T-helper 9 cell (primary cell): Measurements from ENCODE around the gene POLR2E.
"Not testable (repeated sequence)": the region's sequence is repeated elsewhere in the genome, so short reads cannot be mapped to it uniquely, and the experiment has no call there.

Source experiments
- DNase-seq: peaks from one replicate; pipeline ENCODE4 v3.0.0-alpha.2; 2020

Gene POLR2E

GRCh38 chr19:1125601-1126467, 30.7 kb upstream of the POLR2E start:
- no peak for DNase-seq

DNA sequence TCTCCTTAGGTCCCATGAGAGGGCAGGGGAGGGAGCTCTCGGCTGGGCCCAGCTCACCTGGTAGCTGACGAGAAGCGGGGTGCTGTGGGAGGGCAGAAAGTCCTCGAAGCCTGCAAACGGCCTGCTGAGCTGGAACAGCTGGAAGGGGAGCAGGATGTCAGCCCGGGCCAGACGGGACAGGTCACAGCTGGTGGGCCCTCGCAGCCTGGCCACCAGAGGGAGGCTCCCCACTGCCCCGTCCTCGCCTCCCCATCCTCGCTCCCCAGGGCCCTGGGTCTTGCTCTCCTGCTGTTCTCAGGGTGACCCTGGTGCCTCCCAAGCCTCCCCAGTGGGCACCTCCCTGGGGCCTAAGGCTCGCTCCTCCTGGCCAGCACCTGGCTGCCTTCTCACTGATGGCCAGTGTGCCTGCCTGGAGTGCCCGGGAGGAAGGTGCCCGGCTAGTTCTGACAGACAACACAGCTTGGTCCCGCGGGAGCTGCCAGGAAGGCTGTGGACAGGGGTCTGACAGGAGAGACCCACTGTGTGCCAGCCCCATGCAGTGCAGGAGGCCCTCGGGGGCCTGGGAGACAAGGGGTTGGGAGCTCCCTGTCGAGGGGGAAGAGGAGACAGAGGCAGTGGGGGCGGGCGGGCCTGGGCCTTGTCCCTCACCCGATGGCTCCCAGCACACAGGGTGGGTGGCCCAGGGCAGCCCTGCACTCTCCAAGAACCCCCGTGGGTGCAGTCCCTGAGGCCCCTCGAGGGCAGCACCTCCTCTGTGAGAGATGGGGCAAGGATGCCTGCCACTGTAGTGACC, 28.9 kb upstream of the POLR2E start:
- no peak for DNase-seq

- DNase-seq = no peak
Observed at GRCh38 chr19:1123381-1123780, 28.2 kb upstream of the POLR2E start.

DNA sequence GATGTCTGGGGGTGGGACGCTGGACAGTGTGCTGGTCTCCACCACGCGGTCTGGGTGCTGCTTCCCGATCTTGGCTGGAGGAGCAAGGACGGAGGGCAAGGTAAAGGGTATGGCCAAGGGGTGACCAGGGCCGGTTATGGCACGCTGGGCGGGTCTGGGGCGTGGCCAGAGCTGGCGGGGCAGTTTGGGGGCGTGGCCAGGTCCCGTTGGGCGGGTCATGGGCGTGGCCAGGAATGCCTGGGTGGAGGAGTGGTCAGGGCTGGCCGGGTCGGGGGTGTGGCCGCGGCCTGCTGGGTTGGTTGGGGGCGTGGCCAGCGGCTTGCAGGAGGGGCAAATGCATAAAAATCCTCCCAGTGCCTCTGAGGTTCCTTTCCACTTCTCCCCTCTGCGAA, 27.8 kb upstream of the POLR2E start:
- no peak for DNase-seq

DNA sequence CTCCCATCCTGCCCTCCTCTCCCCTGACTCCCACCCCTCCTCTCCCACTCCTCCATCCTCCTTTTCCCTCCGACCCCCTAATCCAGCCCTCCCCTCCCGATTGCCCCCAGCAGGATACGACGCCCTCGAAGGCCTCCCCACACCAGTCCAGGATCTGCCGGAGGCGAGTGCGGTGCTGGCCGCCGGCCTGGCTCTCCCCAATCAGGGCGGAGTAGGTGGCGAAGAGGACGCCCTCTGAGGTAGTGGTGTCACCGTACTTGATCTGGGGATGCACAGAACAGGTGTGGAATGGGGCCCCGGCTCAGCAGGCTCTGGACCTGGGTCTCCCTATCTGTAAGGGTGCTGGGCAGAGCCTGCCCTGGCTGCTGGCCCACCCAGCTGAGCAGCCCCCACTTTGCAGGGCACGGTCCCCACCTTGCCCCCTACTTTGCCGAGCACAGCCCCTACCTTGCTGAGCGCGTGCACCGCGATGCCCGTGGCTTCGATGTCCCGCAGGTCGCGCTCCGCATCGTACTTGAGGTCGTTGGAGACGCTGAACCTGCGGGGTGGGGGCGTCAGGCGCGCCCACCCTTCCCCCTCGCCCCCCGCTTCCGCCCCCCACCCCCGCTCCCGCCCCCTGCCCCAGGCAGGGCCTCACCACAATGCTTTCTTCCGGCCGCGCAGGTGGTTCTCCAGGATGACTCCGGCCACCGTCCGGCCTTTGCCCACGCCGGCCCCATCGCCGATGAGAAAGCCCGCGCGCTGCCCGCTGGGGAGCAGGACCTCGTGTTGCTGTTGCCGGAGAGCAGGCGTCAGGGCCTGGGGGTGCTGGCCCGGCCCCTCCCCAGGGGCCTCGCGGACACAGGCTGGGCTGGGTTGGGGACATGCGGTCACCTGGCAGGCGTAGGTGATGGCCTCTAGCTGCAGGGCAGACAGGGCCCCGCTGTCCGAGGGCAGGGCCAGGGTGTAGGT, 27.1 kb upstream of the POLR2E start:
- no peak for DNase-seq

DNA sequence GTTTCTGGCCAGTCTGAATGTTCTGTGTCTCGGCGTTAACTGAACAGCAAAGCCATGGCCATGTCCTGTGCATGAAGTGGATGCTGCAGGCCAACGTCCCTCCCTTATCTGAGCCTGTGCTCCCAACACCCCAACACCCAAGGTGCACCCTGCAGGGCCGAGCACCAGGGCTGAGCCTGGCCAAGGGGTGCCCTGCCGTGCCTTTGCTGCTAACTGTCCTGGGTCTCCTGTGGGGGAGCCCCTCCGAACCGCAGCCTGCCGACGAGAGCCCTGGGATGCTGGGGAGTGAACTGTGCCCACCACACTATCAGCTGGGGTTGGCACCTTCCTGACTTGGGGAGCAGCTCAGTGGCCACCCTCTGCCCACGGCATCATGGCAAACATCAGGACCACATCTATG, 26.2 kb upstream of the POLR2E start:
- DNase-seq = no peak

- DNase-seq = no peak
Observed at GRCh38 chr19:1119475-1120217, 24.5 kb upstream of the POLR2E start.

GRCh38 chr19:1118999-1119398, 23.8 kb upstream of the POLR2E start:
- DNase-seq = no peak

DNA sequence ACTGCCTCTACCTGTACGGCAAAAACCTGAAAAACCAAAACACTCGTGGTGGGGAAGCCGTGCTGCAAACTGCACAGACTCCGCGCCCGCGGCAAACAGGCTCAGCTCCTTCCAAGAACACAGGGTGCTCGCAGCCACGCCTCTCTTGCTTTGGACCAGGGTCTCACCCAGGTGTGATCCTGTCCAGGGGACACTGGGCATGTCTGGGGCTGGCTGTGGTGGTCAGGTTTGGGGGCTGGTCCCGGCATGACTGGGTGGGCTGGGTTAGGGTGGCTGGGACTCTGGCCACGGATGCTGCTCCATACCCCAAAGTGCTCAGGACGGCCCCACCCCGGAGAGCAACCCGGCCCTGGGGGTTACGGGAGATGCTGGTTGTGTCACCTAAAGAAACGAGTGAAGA, 22.5 kb upstream of the POLR2E start:
- no peak for DNase-seq

DNA sequence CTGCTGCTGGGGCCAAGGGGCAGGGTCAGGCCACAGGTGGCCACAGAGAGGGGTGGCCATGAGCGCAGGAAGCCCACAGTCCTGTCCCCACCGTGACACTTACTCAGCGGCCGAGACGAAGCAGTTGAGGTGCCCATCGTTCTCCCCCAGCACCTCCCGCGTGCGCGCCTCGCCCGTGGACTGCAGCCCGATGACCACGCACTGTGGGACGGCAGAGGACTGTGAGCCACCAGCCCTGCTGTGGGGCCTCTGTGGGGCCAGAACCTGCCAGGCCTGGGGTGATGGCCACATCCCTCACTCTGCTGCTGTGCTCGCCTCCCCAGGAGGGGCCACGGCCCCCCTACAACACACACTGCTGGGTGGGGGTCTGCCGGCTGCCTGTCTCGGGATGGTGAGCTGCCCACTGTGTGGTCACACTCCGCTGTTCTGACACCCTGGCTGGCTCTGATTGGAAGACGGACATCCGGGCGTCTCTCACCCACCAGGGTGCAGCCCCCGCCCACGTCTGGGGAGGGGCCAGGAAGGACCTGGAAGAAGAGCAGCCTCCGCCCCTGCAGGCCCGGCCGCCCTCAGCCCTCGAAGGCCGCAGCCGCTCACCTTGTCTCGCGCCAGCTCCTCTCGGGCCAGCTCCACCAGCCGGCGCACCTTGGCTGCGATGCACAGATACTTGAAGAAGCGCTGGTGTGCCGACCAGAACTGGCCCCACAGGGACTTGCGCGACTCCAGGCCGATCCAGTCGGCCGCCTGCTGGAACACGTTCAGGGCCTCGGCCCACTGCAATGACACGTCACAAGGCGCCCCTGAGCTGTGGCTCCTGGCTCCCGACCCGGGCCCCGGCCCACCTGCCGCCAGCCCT, 21.8 kb upstream of the POLR2E start:
- no peak for DNase-seq

- DNase-seq = no peak
Observed at GRCh38 chr19:1115646-1116420, 20.7 kb upstream of the POLR2E start.

GRCh38 chr19:1114728-1115127, 19.6 kb upstream of the POLR2E start:
- DNase-seq = not testable (repeated sequence)

GRCh38 chr19:1113986-1114483, 18.9 kb upstream of the POLR2E start:
- DNase-seq = no peak

GRCh38 chr19:1113030-1113985, 18.1 kb upstream of the POLR2E start:
- DNase-seq = peak; percentile 79

DNA sequence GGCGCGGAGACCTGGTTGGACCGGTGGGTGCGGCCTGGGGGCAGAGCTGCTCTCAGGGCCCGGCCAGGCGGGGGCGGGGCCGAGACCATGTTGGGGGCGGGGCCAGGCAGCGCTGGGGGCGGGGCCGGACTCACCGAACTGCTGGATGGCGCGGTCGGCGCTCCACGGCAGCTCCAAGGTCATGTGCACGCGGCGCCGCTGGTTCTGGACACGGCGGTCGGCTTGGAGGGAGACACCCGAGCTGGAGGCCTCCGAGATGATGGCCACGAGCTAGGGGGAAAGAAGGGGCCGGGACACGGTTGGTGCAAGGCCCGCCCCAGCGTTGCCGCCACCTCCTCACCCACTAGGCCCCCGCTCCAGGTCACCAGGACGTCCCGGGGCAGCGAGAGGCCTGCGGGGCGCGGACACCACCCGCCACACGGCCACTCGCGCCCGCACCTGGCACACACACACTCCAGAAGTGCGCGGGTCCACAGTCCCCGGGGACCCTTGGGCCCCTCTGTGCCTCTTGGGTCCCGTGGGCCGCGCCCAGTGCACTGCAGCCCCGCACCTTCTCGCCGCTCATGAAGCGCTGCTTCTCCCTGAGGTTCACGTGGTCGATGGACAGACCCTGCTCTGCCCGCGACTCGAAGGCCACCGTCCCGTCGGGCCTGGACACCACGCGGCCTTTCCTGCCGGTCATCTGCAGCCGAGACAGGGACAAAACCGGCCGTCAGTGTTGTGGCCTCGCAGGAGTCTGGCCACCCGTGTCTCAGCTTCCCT, 17.3 kb upstream of the POLR2E start:
- DNase-seq = no peak

- DNase-seq = no peak
Observed at GRCh38 chr19:1111641-1112267, 16.6 kb upstream of the POLR2E start.

- DNase-seq = no peak
Observed at GRCh38 chr19:1110809-1111640, 15.8 kb upstream of the POLR2E start.
